H9 (cell line): ENCODE results near the gene OSM. TPM values are rescaled to one million over a fixed set of nuclear protein-coding genes. Genes with fewer than 3 reads are reported as not detected.

Source experiments
- DNase-seq: peaks from one replicate; pipeline ENCODE4 v3.0.0-alpha.2; 2017
- H2AFZ ChIP-seq: one replicate; pipeline ENCODE4 v1.6.1; 2013; ENCODE audit warnings: mild to moderate bottlenecking, low read length, control low read depth, moderate library complexity
- H2AK5ac ChIP-seq: 2 replicates; pipeline ENCODE4 v1.6.1; 2013; ENCODE audit warnings: low read length, control low read depth, mixed read lengths; ENCODE audit not compliant: insufficient read length
- H2BK120ac ChIP-seq: one replicate; pipeline ENCODE4 v1.6.1; 2013; ENCODE audit warnings: low read depth, mild to moderate bottlenecking, low read length, control low read depth, inconsistent platforms; ENCODE audit not compliant: poor library complexity, severe bottlenecking
- H2BK12ac ChIP-seq: 2 replicates; pipeline ENCODE4 v1.6.1; 2013; ENCODE audit warnings: low read length, control low read depth, mixed read lengths, low read depth; ENCODE audit not compliant: insufficient read length
- H2BK15ac ChIP-seq: 2 replicates; pipeline ENCODE4 v1.6.1; 2013; ENCODE audit warnings: low read depth, low read length, control low read depth
- H2BK20ac ChIP-seq: one replicate; pipeline ENCODE4 v1.6.1; 2013; ENCODE audit warnings: low read depth, mild to moderate bottlenecking, low read length, control low read depth, inconsistent platforms; ENCODE audit not compliant: poor library complexity, severe bottlenecking
- H2BK5ac ChIP-seq: 2 replicates; pipeline ENCODE4 v1.6.1; 2013; ENCODE audit warnings: low read length, control low read depth, mixed read lengths; ENCODE audit not compliant: insufficient read length
- H3K14ac ChIP-seq: 2 replicates; pipeline ENCODE4 v1.6.1; 2013; ENCODE audit warnings: low read length, control low read depth; ENCODE audit not compliant: insufficient read depth
- H3K18ac ChIP-seq: 2 replicates; pipeline ENCODE4 v1.6.1; 2013; ENCODE audit warnings: low read depth, mild to moderate bottlenecking, mixed read lengths, low read length, control low read depth; ENCODE audit not compliant: insufficient read length
- H3K23ac ChIP-seq: 2 replicates; pipeline ENCODE4 v1.6.1; 2013; ENCODE audit warnings: low read length, control low read depth, mixed read lengths, low read depth; ENCODE audit not compliant: insufficient read length
- H3K23me2 ChIP-seq: 2 replicates; pipeline ENCODE4 v1.6.1; 2013; ENCODE audit warnings: low read depth, mild to moderate bottlenecking, mixed read lengths, low read length, control low read depth; ENCODE audit not compliant: insufficient read length, poor library complexity, severe bottlenecking
- H3K27ac ChIP-seq: 2 replicates; pipeline ENCODE4 v1.5.1; 2013; ENCODE audit warnings: low read length, control low read depth, mixed read lengths, low read depth; ENCODE audit not compliant: insufficient read length
- H3K27me3 ChIP-seq: 2 replicates; pipeline ENCODE4 v1.6.1; 2013; ENCODE audit warnings: low read length, control low read depth, inconsistent platforms; ENCODE audit not compliant: insufficient read depth
- H3K4ac ChIP-seq: 2 replicates; pipeline ENCODE4 v1.6.1; 2013; ENCODE audit warnings: low read depth, mild to moderate bottlenecking, control low read depth, inconsistent platforms, low read length, moderate library complexity
- H3K4me1 ChIP-seq: 2 replicates; pipeline ENCODE4 v1.6.1; 2013; ENCODE audit warnings: low read length, control low read depth, inconsistent platforms; ENCODE audit not compliant: insufficient read depth
- H3K4me2 ChIP-seq: 2 replicates; pipeline ENCODE4 v1.6.1; 2013; ENCODE audit warnings: low read length, control low read depth, mixed read lengths; ENCODE audit not compliant: insufficient read length, insufficient read depth
- H3K56ac ChIP-seq: 2 replicates; pipeline ENCODE4 v1.6.1; 2013; ENCODE audit warnings: low read depth, mild to moderate bottlenecking, mixed read lengths, low read length, control low read depth; ENCODE audit not compliant: insufficient read length
- H3K79me1 ChIP-seq: 2 replicates; pipeline ENCODE4 v1.6.1; 2013; ENCODE audit warnings: low read depth, mild to moderate bottlenecking, moderate library complexity, low read length, control low read depth, inconsistent platforms; ENCODE audit not compliant: insufficient read depth, poor library complexity, severe bottlenecking
- H3K79me2 ChIP-seq: 2 replicates; pipeline ENCODE4 v1.6.1; 2013; ENCODE audit warnings: low read length, control low read depth, inconsistent platforms; ENCODE audit not compliant: insufficient read depth
- H3K9ac ChIP-seq: 2 replicates; pipeline ENCODE4 v1.6.1; 2013; ENCODE audit warnings: low read length, control low read depth, mixed read lengths; ENCODE audit not compliant: insufficient read length; ENCODE audit errors: extremely low read depth
- H3K9me3 ChIP-seq: one replicate; pipeline ENCODE4 v1.6.1; 2013; ENCODE audit warnings: low read depth, low read length, inconsistent platforms; ENCODE audit not compliant: control insufficient read depth
- H3T11ph ChIP-seq: one replicate; pipeline ENCODE4 v1.6.1; 2013; ENCODE audit warnings: mild to moderate bottlenecking, low read length, control low read depth, inconsistent platforms
- H4K20me1 ChIP-seq: one replicate; pipeline ENCODE4 v1.6.1; 2013; ENCODE audit not compliant: control insufficient read depth, insufficient read length, insufficient read depth
- H4K5ac ChIP-seq: 2 replicates; pipeline ENCODE4 v1.6.1; 2013; ENCODE audit warnings: low read depth, mild to moderate bottlenecking, mixed read lengths, low read length, control low read depth; ENCODE audit not compliant: insufficient read length
- H4K8ac ChIP-seq: replicated peaks from 2 replicates; pipeline ENCODE4 v1.6.1; 2013; ENCODE audit warnings: low read length, control low read depth, mixed read lengths, low read depth; ENCODE audit not compliant: insufficient read length
- H4K91ac ChIP-seq: 2 replicates; pipeline ENCODE4 v1.6.1; 2013; ENCODE audit warnings: low read depth, mild to moderate bottlenecking, moderate library complexity, mixed read lengths, low read length, control low read depth; ENCODE audit not compliant: insufficient read length
- H3K27ac Mint-ChIP-seq, 3 experiments: 2 replicates in 2 of 3; 3 replicates in 1 of 3; pipeline ENCODE4 v1.8.0; 2020 to 2021; ENCODE audit warnings: mixed read lengths in 3 of 3, mild to moderate bottlenecking in 1 of 3, moderate library complexity in 1 of 3
- H3K27me3 Mint-ChIP-seq: 2 replicates; pipeline ENCODE4 v1.8.0; 2021; ENCODE audit warnings: low read depth, mild to moderate bottlenecking, moderate library complexity, mixed read lengths
- H3K36me3 Mint-ChIP-seq, 3 experiments: 2 replicates in 2 of 3; 3 replicates in 1 of 3; pipeline ENCODE4 v1.8.0; 2020 to 2021; ENCODE audit warnings: low read depth in 3 of 3, mixed read lengths in 3 of 3; ENCODE audit not compliant: insufficient read depth in 1 of 3
- H3K4me1 Mint-ChIP-seq, 2 experiments: 2 replicates each; pipeline ENCODE4 v1.8.0; 2020; ENCODE audit warnings: mixed read lengths in 2 of 2
- H3K4me3 Mint-ChIP-seq, 2 experiments: 2 replicates in 1 of 2; 3 replicates in 1 of 2; pipeline ENCODE4 v1.8.0; 2020 to 2021; ENCODE audit warnings: mild to moderate bottlenecking in 2 of 2, mixed read lengths in 2 of 2, moderate library complexity in 1 of 2
- H3K9me3 Mint-ChIP-seq, 2 experiments: 2 replicates in 1 of 2; 3 replicates in 1 of 2; pipeline ENCODE4 v1.8.0; 2020; ENCODE audit warnings: mild to moderate bottlenecking in 2 of 2, mixed read lengths in 2 of 2, moderate library complexity in 1 of 2
- WGBS: extraction: QIAGEN DNeasy Blood & Tissue Kit; methylation state at CpG from one replicate; pipeline ENCODE4 v1.1.7; 2013; ENCODE audit warnings: missing lambda C conversion rate, low lambda C conversion rate, mixed read lengths; ENCODE audit not compliant: insufficient read length; ENCODE audit errors: extremely low coverage; 5-methylcytosine and 5-hydroxymethylcytosine counted together
- total RNA-seq: library from RNA; stranded (reverse); gene quantifications from 2 replicates; pipeline ENCODE4 v1.2.1, GENCODE V29; 2021
- TF ChIP-seq, protein P1 (sequence below): fragments of 200-600 bp; sonication (generic); conservative IDR thresholded peaks from 3 replicates; pipeline ENCODE4 v1.8.0; 2021; ENCODE audit warnings: antibody characterized with exemption, mild to moderate bottlenecking

OSM gene
- total RNA-seq, 1 experiment from 2014 or later: not detected

DNA sequence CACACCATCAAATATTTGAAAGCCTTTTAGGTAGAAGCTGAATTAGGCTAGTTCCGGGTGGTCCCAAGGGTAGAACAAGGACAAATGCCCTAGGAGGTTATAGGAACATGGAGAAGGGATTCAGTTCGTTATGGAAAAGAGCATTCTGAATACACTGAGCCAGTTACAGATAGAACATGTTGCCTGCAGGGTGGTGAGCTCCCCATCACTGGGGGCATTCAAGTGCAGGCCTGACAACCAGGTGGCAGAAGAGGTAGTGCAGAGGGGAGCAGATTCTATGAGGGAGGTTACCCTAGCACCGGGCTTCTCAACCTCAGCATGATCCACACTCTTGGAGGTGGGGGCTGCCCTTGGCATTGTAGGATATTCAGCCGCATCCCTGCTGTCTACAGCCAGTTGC lies 44.3 kb downstream of the OSM start:
- no peaks in the 10 kb centered on the region for H3K9me3 Mint-ChIP-seq
- Histone ChIP-seq H4K91ac (no peak overlapping the region), H3K23ac (no peak overlapping the region), H3K27ac (no peak overlapping the region), H2BK20ac (no peak overlapping the region), H3T11ph (no peak overlapping the region), H3K14ac (no peak overlapping the region), H3K9ac (no peak overlapping the region), H2BK120ac (no peak overlapping the region), H3K23me2 (no peaks in the 10 kb centered on the region), H3K4me2 (no peak overlapping the region), H3K18ac (no peak overlapping the region), H3K79me1 (no peaks in the 10 kb centered on the region), H2AFZ (no peak overlapping the region), H2BK15ac (no peak overlapping the region), H2AK5ac (no peak overlapping the region), H4K5ac (no peak overlapping the region), H3K4ac (no peak overlapping the region), H2BK5ac (no peak overlapping the region), H3K27me3 (no peaks in the 10 kb centered on the region), H4K8ac (no peak overlapping the region), H3K56ac (no peak overlapping the region), H4K20me1 (no peaks in the 10 kb centered on the region), H3K79me2 (no peaks in the 10 kb centered on the region), H3K9me3 (no peaks in the 10 kb centered on the region), H3K4me1 (no peaks in the 10 kb centered on the region), H2BK12ac (no peak overlapping the region)
- H3K27ac Mint-ChIP-seq: no peak overlapping the region
- TF ChIP-seq, protein P1, sequence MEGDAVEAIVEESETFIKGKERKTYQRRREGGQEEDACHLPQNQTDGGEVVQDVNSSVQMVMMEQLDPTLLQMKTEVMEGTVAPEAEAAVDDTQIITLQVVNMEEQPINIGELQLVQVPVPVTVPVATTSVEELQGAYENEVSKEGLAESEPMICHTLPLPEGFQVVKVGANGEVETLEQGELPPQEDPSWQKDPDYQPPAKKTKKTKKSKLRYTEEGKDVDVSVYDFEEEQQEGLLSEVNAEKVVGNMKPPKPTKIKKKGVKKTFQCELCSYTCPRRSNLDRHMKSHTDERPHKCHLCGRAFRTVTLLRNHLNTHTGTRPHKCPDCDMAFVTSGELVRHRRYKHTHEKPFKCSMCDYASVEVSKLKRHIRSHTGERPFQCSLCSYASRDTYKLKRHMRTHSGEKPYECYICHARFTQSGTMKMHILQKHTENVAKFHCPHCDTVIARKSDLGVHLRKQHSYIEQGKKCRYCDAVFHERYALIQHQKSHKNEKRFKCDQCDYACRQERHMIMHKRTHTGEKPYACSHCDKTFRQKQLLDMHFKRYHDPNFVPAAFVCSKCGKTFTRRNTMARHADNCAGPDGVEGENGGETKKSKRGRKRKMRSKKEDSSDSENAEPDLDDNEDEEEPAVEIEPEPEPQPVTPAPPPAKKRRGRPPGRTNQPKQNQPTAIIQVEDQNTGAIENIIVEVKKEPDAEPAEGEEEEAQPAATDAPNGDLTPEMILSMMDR: no peak
- peaks cover 10% of the 10 kb centered on the region for H3K27me3 Mint-ChIP-seq
- no peak overlapping the region for H3K4me3 Mint-ChIP-seq
- peaks cover 3 to 7% of the 10 kb centered on the region in 2 experiments; a peak in 3 of 4 replicates for H3K4me1 Mint-ChIP-seq
- no CpG with 5 or more reads among the region's 4 CpGs for WGBS
- H3K36me3 Mint-ChIP-seq: no peaks in the 10 kb centered on the region
- DNase-seq: no peak
